Activated naive CD8-positive, alpha-beta T cell treated with anti-CD3 and anti-CD28 coated beads, Interleukin-2, amount 10 ng/mL, durations not matched to agents 7 days and 5 days (primary cell): Measurements from ENCODE around the gene RMRP. TPM values are rescaled to one million over a fixed set of nuclear protein-coding genes. Genes with fewer than 3 reads are reported as not detected.
A peak's percentile ranks its signal among the peaks of the same experiment; 100 is the strongest.
"Not testable (repeated sequence)": the region's sequence is repeated elsewhere in the genome, so short reads cannot be mapped to it uniquely, and the experiment has no call there.

ENCODE experiments used
- ATAC-seq: fragments of 150-1000 bp; cut with Tn5 transposase; one replicate; pipeline ENCODE4 v1.10.0; 2021; ENCODE audit warnings: low read depth, moderate library complexity
- POLR2A ChIA-PET: fragments of 350-600 bp; sonication (Branson Sonifier 250); formaldehyde crosslinking; loops from one replicate; lab custom pipeline; 2021; ENCODE audit warnings: antibody characterized with exemption; lab: Charles Lee
- DNase-seq: peaks from one replicate; pipeline ENCODE4 v3.0.0; 2021
- H3K27ac Mint-ChIP-seq: one replicate; pipeline ENCODE4 v1.8.0; 2022; ENCODE audit warnings: mild to moderate bottlenecking, mixed read lengths
- H3K27me3 Mint-ChIP-seq: one replicate; pipeline ENCODE4 v1.8.0; 2022; ENCODE audit warnings: mild to moderate bottlenecking, moderate library complexity, mixed read lengths
- H3K36me3 Mint-ChIP-seq: one replicate; pipeline ENCODE4 v1.8.0; 2021; ENCODE audit warnings: mild to moderate bottlenecking, mixed read lengths
- H3K4me1 Mint-ChIP-seq: one replicate; pipeline ENCODE4 v1.8.0; 2021; ENCODE audit warnings: mixed read lengths
- H3K4me3 Mint-ChIP-seq: one replicate; pipeline ENCODE4 v1.8.0; 2022; ENCODE audit warnings: mild to moderate bottlenecking, moderate library complexity, mixed read lengths
- H3K9me3 Mint-ChIP-seq: one replicate; pipeline ENCODE4 v1.8.0; 2021; ENCODE audit warnings: mixed read lengths
- total RNA-seq, 2 experiments: library from RNA; stranded (reverse); gene quantifications; one replicate each; pipeline ENCODE4 v1.2.3, GENCODE V29; 2021

RMRP gene
- total RNA-seq, 2 experiments from 2014 or later: 10,447 to 10,452 TPM

GRCh38 chr9:35628389-35628991 lies 29.3 kb downstream of the RMRP start:
- Mint-ChIP-seq H3K9me3 (no peaks in the 10 kb centered on the region), H3K4me3 (no peak overlapping the region), H3K4me1 (peaks cover 10% of the 10 kb centered on the region), H3K27me3 (no peaks in the 10 kb centered on the region), H3K27ac (no peak overlapping the region), H3K36me3 (peaks cover 4% of the 10 kb centered on the region)
- DNase-seq (no peak), ATAC-seq (no peak)
- POLR2A ChIA-PET: interaction anchor here (1.4 to 2.5 kb wide), 2 partner anchors 9 to 18 kb away, joined by 3 to 14 read pairs; no protein-coding TSS in a partner anchor

- Mint-ChIP-seq H3K4me1 (peaks cover 11% of the 10 kb centered on the region), H3K27me3 (no peaks in the 10 kb centered on the region), H3K4me3 (no peak overlapping the region), H3K9me3 (no peaks in the 10 kb centered on the region), H3K36me3 (peaks cover 4% of the 10 kb centered on the region), H3K27ac (no peak overlapping the region)
- ATAC-seq (no peak), DNase-seq (no peak)
- POLR2A ChIA-PET: interaction anchor here (1.2 to 2.5 kb wide), 2 partner anchors 8 to 30 kb away, joined by 3 to 14 read pairs; partner anchors contain the start of gene RMRP
Observed at GRCh38 chr9:35627575-35627974, 30.2 kb downstream of the RMRP start.

GRCh38 chr9:35619800-35620158 lies 38.0 kb downstream of the RMRP start:
- ATAC-seq: peak; percentile 37
- no peak for DNase-seq

GRCh38 chr9:35618854-35619799 lies 38.7 kb downstream of the RMRP start:
- H3K36me3 Mint-ChIP-seq: peaks cover 14% of the 10 kb centered on the region
- H3K9me3 Mint-ChIP-seq: no peaks in the 10 kb centered on the region
- ATAC-seq: peak; percentile 78
- peak overlapping the region; percentile 96 for H3K27ac Mint-ChIP-seq
- H3K4me3 Mint-ChIP-seq: peak overlapping the region; percentile 88
- peaks cover 57% of the 10 kb centered on the region for H3K4me1 Mint-ChIP-seq
- POLR2A ChIA-PET: interaction anchor here (0.9 to 9.6 kb wide), 14 partner anchors 9 to 130 kb away, joined by 3 to 166 read pairs (median 10); partner anchors contain the start of genes ARHGEF39, CCDC107, CREB3 and GBA2
- no peaks in the 10 kb centered on the region for H3K27me3 Mint-ChIP-seq
- peak; percentile 73 for DNase-seq

More at GRCh38 chr9:35619800-35620158, 38.0 kb downstream of the RMRP start:
- Mint-ChIP-seq H3K4me3 (peak overlapping the region; percentile 88), H3K4me1 (peaks cover 57% of the 10 kb centered on the region), H3K36me3 (peaks cover 9% of the 10 kb centered on the region), H3K27ac (peak overlapping the region; percentile 96), H3K27me3 (no peaks in the 10 kb centered on the region), H3K9me3 (no peaks in the 10 kb centered on the region)
- POLR2A ChIA-PET: interaction anchor here (0.9 to 9.6 kb wide), 14 partner anchors 9 to 130 kb away, joined by 3 to 166 read pairs (median 10); partner anchors contain the start of genes ARHGEF39, CCDC107, CREB3 and GBA2

- DNase-seq (no peak), ATAC-seq (no peak)
- H3K27ac Mint-ChIP-seq: peak within 1 kb of the TSS; percentile 96
- POLR2A ChIA-PET: interaction anchor here (1.7 to 9.6 kb wide), 7 partner anchors 10 to 980 kb away, joined by 3 to 166 read pairs (median 14); partner anchors contain the start of genes ARHGEF39, CCDC107, RMRP and SIGMAR1
- peaks cover 16% of the 10 kb centered on the region for H3K36me3 Mint-ChIP-seq
- peak within 1 kb of the TSS; percentile 88 for H3K4me3 Mint-ChIP-seq
- no peaks in the 10 kb centered on the region for H3K9me3 Mint-ChIP-seq
- H3K4me1 Mint-ChIP-seq: peaks cover 57% of the 10 kb centered on the region
- no peaks in the 10 kb centered on the region for H3K27me3 Mint-ChIP-seq
Observed at GRCh38 chr9:35618325-35618727, 39.5 kb downstream of the RMRP start, which contains the start of gene CD72. Gene CD72 (minus strand): TSS chr9:35618413. CDS start chr9:35618303, 110 bp downstream.

GRCh38 chr9:35617548-35617947 lies 40.3 kb downstream of the RMRP start:
- Mint-ChIP-seq H3K36me3 (peaks cover 22% of the 10 kb centered on the region), H3K4me1 (peaks cover 57% of the 10 kb centered on the region), H3K27me3 (no peaks in the 10 kb centered on the region), H3K9me3 (no peaks in the 10 kb centered on the region), H3K27ac (peak overlapping the region; percentile 96), H3K4me3 (peak overlapping the region; percentile 88)
- POLR2A ChIA-PET: interaction anchor here (0.9 to 9.6 kb wide), 16 partner anchors 9 to 980 kb away, joined by 3 to 166 read pairs (median 4); partner anchors contain the start of genes ARHGEF39, CCDC107, CREB3 and RMRP
- no peak for DNase-seq
- no peak for ATAC-seq

- Mint-ChIP-seq H3K9me3 (no peaks in the 10 kb centered on the region), H3K4me1 (peaks cover 52% of the 10 kb centered on the region), H3K36me3 (peaks cover 24% of the 10 kb centered on the region), H3K27me3 (no peaks in the 10 kb centered on the region), H3K4me3 (peak overlapping the region; percentile 88), H3K27ac (peak overlapping the region; percentile 96)
- peak; percentile 79 for DNase-seq
- ATAC-seq: peak; percentile 62
- POLR2A ChIA-PET: interaction anchor here (0.9 to 9.6 kb wide), 16 partner anchors 9 to 979 kb away, joined by 3 to 166 read pairs (median 4); partner anchors contain the start of genes ARHGEF39, CCDC107, CREB3 and RMRP
Observed at GRCh38 chr9:35616681-35617459, 40.9 kb downstream of the RMRP start.

GRCh38 chr9:35615981-35616680 lies 41.7 kb downstream of the RMRP start:
- Mint-ChIP-seq H3K9me3 (no peaks in the 10 kb centered on the region), H3K36me3 (peaks cover 27% of the 10 kb centered on the region), H3K27ac (peak overlapping the region; percentile 96), H3K4me3 (peak overlapping the region; percentile 88), H3K4me1 (peaks cover 53% of the 10 kb centered on the region), H3K27me3 (no peaks in the 10 kb centered on the region)
- POLR2A ChIA-PET: interaction anchor here (1.0 to 9.6 kb wide), 14 partner anchors 10 to 126 kb away, joined by 3 to 166 read pairs (median 6); partner anchors contain the start of genes ARHGEF39, CCDC107, CREB3 and RMRP
- no peak for DNase-seq
- ATAC-seq: no peak

- no peak overlapping the region for H3K4me3 Mint-ChIP-seq
- no peaks in the 10 kb centered on the region for H3K9me3 Mint-ChIP-seq
- peaks cover 26% of the 10 kb centered on the region for H3K4me1 Mint-ChIP-seq
- POLR2A ChIA-PET: interaction anchor here (0.6 kb wide), 1 partner anchor 19 kb away, joined by 3 read pairs; no protein-coding TSS in a partner anchor
- no peak overlapping the region for H3K27ac Mint-ChIP-seq
- ATAC-seq: no peak
- H3K36me3 Mint-ChIP-seq: peaks cover 30% of the 10 kb centered on the region
- DNase-seq: no peak
- H3K27me3 Mint-ChIP-seq: no peaks in the 10 kb centered on the region
Observed at GRCh38 chr9:35612843-35613242, 45.0 kb downstream of the RMRP start.

GRCh38 chr9:35612066-35612465 lies 45.8 kb downstream of the RMRP start:
- peaks cover 30% of the 10 kb centered on the region for H3K36me3 Mint-ChIP-seq
- not testable (repeated sequence) for H3K9me3 Mint-ChIP-seq, H3K27ac Mint-ChIP-seq, DNase-seq, ATAC-seq, H3K4me3 Mint-ChIP-seq, H3K27me3 Mint-ChIP-seq
- POLR2A ChIA-PET: interaction anchor here (0.6 to 2.0 kb wide), 7 partner anchors 20 to 144 kb away, joined by 3 to 12 read pairs (median 5); partner anchors contain the start of genes ARHGEF39, GBA2, RGP1 and SIT1
- H3K4me1 Mint-ChIP-seq: peaks cover 23% of the 10 kb centered on the region

GRCh38 chr9:35611230-35611797 lies 46.5 kb downstream of the RMRP start:
- POLR2A ChIA-PET: interaction anchor here (1.0 to 2.0 kb wide), 8 partner anchors 28 to 145 kb away, joined by 4 to 12 read pairs (median 5); partner anchors contain the start of genes ARHGEF39, CCDC107, GBA2 and RGP1
- H3K4me3 Mint-ChIP-seq: no peak overlapping the region
- no peak for DNase-seq
- peaks cover 31% of the 10 kb centered on the region for H3K36me3 Mint-ChIP-seq
- H3K27me3 Mint-ChIP-seq: no peaks in the 10 kb centered on the region
- H3K9me3 Mint-ChIP-seq: no peaks in the 10 kb centered on the region
- ATAC-seq: peak; percentile 84
- no peak overlapping the region for H3K27ac Mint-ChIP-seq
- H3K4me1 Mint-ChIP-seq: peaks cover 23% of the 10 kb centered on the region
